ENCODE measurements around the gene NPAT. TPM values are rescaled to one million over a fixed set of nuclear protein-coding genes. Genes with fewer than 3 reads are reported as not detected.

The NPAT gene
- total and polyA plus RNA-seq, 4 donors: 1.6 to 12.7 (median 5.9) TPM

GRCh38 chr11:108112057-108112456, 110.4 kb downstream of the NPAT start:
- Histone ChIP-seq H3K4me1 (ENCODE audit: control insufficient read depth in 4 of 4, insufficient read depth in 4 of 4, low read length in 3 of 4) (peaks cover 0 to 14% (median 7%) of the 10 kb centered on the region in 4 donors), H3K36me3 (ENCODE audit: control insufficient read depth in 4 of 4, insufficient read depth in 3 of 4, low read depth in 1 of 4, low read length in 3 of 4) (no peaks in the 10 kb centered on the region), H3K9ac (ENCODE audit: low read depth in 1 of 2, low read length in 2 of 2) (no peak overlapping the region), H3K27me3 (ENCODE audit: control insufficient read depth in 4 of 4, insufficient read depth in 4 of 4, low read length in 3 of 4) (no peaks in the 10 kb centered on the region), H3K27ac (ENCODE audit: low read depth in 1 of 2, low read length in 2 of 2) (no peak overlapping the region), H3K4me3 (ENCODE audit: low read depth in 1 of 3, low read length in 3 of 3) (no peak overlapping the region), H3K9me3 (ENCODE audit: control insufficient read depth in 4 of 4, low read length in 3 of 4) (no peaks in the 10 kb centered on the region)
- no peak for DNase-seq (ENCODE audit: low spot score)
- TF ChIP-seq NR2F2 (IDR thresholded peaks at IDR 0.05): no peak
- no peak for TF ChIP-seq HNF4G (IDR thresholded peaks at IDR 0.05)
- no peak for TF ChIP-seq RXRA (IDR thresholded peaks at IDR 0.05)
- no peak for TF ChIP-seq ATF3 (IDR thresholded peaks at IDR 0.05)
- TF ChIP-seq CTCF (IDR thresholded peaks at IDR 0.05; ENCODE audit: low read depth, low read length, missing input control): no peak
- TF ChIP-seq RAD21 (IDR thresholded peaks at IDR 0.05): no peak
- TF ChIP-seq GABPA (IDR thresholded peaks at IDR 0.05 in 1 of 2, conservative IDR thresholded peaks at IDR 0.05 in 1 of 2): no peak
- TF ChIP-seq YY1 (IDR thresholded peaks at IDR 0.05): no peak
- no peak for TF ChIP-seq HNF4A (conservative IDR thresholded peaks at IDR 0.05)
- TF ChIP-seq REST (IDR thresholded peaks at IDR 0.05): no peak
- TF ChIP-seq TAF1 (conservative IDR thresholded peaks at IDR 0.05): no peak
- TF ChIP-seq FOXA1 (IDR thresholded peaks at IDR 0.05): no peak
- no peak for TF ChIP-seq MAX (IDR thresholded peaks at IDR 0.05)
- TF ChIP-seq EGR1 (IDR thresholded peaks at IDR 0.05; ENCODE audit: low read depth in 2 of 2): no peak
- WGBS: 96% methylated on average over 2 of the region's 2 CpGs

GRCh38 chr11:108111126-108111525, 111.3 kb downstream of the NPAT start:
- H3K9me3 ChIP-seq (ENCODE audit: control insufficient read depth in 4 of 4, low read length in 3 of 4): no peaks in the 10 kb centered on the region
- no peaks in the 10 kb centered on the region for H3K36me3 ChIP-seq (ENCODE audit: control insufficient read depth in 4 of 4, insufficient read depth in 3 of 4, low read depth in 1 of 4, low read length in 3 of 4)
- no peak for DNase-seq (ENCODE audit: low spot score)
- no peak overlapping the region for H3K27ac ChIP-seq (ENCODE audit: low read depth in 1 of 2, low read length in 2 of 2)
- no peak for TF ChIP-seq ATF3 (IDR thresholded peaks at IDR 0.05)
- WGBS: 94% methylated on average over 4 of the region's 4 CpGs
- peaks cover 0 to 11% (median 6%) of the 10 kb centered on the region in 4 donors for H3K4me1 ChIP-seq (ENCODE audit: control insufficient read depth in 4 of 4, insufficient read depth in 4 of 4, low read length in 3 of 4)
- H3K4me3 ChIP-seq (ENCODE audit: low read depth in 1 of 3, low read length in 3 of 3): no peak overlapping the region
- H3K9ac ChIP-seq (ENCODE audit: low read depth in 1 of 2, low read length in 2 of 2): no peak overlapping the region
- H3K27me3 ChIP-seq (ENCODE audit: control insufficient read depth in 4 of 4, insufficient read depth in 4 of 4, low read length in 3 of 4): no peaks in the 10 kb centered on the region

Small RNAs within 50 kb of the gene (small RNA-seq; reads per million reads assigned to genes)
- gene RF00019: not detected

Other genes with a start within 250 kb of the NPAT start
- gene CUL5, start 213.7 kb downstream of the NPAT start, total RNA-seq: 10 to 100 TPM; 14.5 to 21.1 TPM
- gene CUL5, start 213.7 kb downstream of the NPAT start, polyA plus RNA-seq: 10 to 100 TPM in 1 of 2 donors, 1 to 10 TPM in 1; 5.6 to 11.4 TPM
- 1,000 to 10,000 TPM in 1 of 2 donors, 10 to 100 TPM in 1; 99.8 to 1,048 TPM for gene ACAT1, start 101.1 kb downstream of the NPAT start, total RNA-seq
- 100 to 1,000 TPM; 545 to 605 TPM for gene ACAT1, start 101.1 kb downstream of the NPAT start, polyA plus RNA-seq
- gene ATM, start 429 bp upstream of the NPAT start, total RNA-seq: 10 to 100 TPM; 31.3 to 65.7 TPM
- 10 to 100 TPM in 1 of 2 donors, 1 to 10 TPM in 1; 9.9 to 10.4 TPM for gene ATM, start 429 bp upstream of the NPAT start, polyA plus RNA-seq
- gene C11orf65, start 244.9 kb upstream of the NPAT start, total RNA-seq: under 1 TPM; 0.61 to 0.75 TPM
- gene C11orf65, start 244.9 kb upstream of the NPAT start, polyA plus RNA-seq: 1 to 10 TPM in 1 of 2 donors, under 1 TPM in 1; 0.33 to 1.2 TPM

Data from liver (tissue), 10 donors.